Measurements from ENCODE around the gene CDH23. TPM values are rescaled to one million over a fixed set of nuclear protein-coding genes. Genes with fewer than 3 reads are reported as not detected.

The CDH23 gene
- total and polyA plus RNA-seq, 9 of the 15 experiments (the other 6 are each of a cell fraction or from before 2014, with no cell fraction given): 0.18 to 1.2 (median 0.47) TPM

GRCh38 chr10:71789871-71790270, 393.2 kb downstream of the CDH23 start (continued):
- TF ChIP-seq SETDB1 (IDR thresholded peaks at IDR 0.05; ENCODE audit: low read length): no peak
- TF ChIP-seq ARID1B (IDR thresholded peaks at IDR 0.05): no peak
- TF ChIP-seq HMGN3 (IDR thresholded peaks at IDR 0.05; ENCODE audit: borderline replicate concordance, extremely low read depth, insufficient read length, low read depth, low read length): no peak
- no peak for TF ChIP-seq NBN (IDR thresholded peaks at IDR 0.05; ENCODE audit: low read depth)
- TF ChIP-seq WHSC1 (IDR thresholded peaks at IDR 0.05; ENCODE audit: low read length): no peak

GRCh38 chr10:71790749-71791440, 394.2 kb downstream of the CDH23 start:
- Histone ChIP-seq H3K27me3 (ENCODE audit: control insufficient read depth in 2 of 2, insufficient read depth in 2 of 2, low read length in 2 of 2) (peaks cover 33 to 41% of the 10 kb centered on the region in 2 experiments), H3K36me3 (ENCODE audit: control insufficient read depth, insufficient read depth, low read length) (no peaks in the 10 kb centered on the region), H3K79me2 (ENCODE audit: control insufficient read depth, insufficient read depth, low read length) (no peaks in the 10 kb centered on the region), H3K4me1 (replicated peaks in 1 of 2; ENCODE audit: control insufficient read depth in 2 of 2, insufficient read depth in 2 of 2, low read length in 2 of 2) (peaks cover 0 to 12% of the 10 kb centered on the region in 2 experiments; a peak in 2 of 5 replicates), H3K9ac (ENCODE audit: insufficient read depth in 1 of 2, low read depth in 2 of 2, low read length in 2 of 2) (no peak overlapping the region), H3K9me3 (replicated peaks; ENCODE audit: control insufficient read depth, insufficient read depth, low read depth, low read length) (no peaks in the 10 kb centered on the region), H3K9me1 (ENCODE audit: control insufficient read depth, insufficient read depth, low read length) (no peaks in the 10 kb centered on the region), H3K4me2 (ENCODE audit: insufficient read depth, low read length) (no peak overlapping the region), H2AFZ (ENCODE audit: low read depth, low read length) (no peak overlapping the region), H4K20me1 (replicated peaks; ENCODE audit: control insufficient read depth, insufficient read depth, low read length) (no peaks in the 10 kb centered on the region; the same call in 1 of the 2 replicates), H3K4me3 (no peak overlapping the region), H3K27ac (ENCODE audit: extremely low read depth, low read depth, low read length) (no peak overlapping the region)
- BruUV-seq (replicated peaks): no TSS peak
- no peak for TF ChIP-seq ZBTB7A (IDR thresholded peaks at IDR 0.05; ENCODE audit: borderline replicate concordance, control insufficient read depth, low read depth, low read length)
- no peak for TF ChIP-seq CTBP1 (IDR thresholded peaks at IDR 0.05; ENCODE audit: borderline replicate concordance)
- no peak for TF ChIP-seq GTF2E2 (tag; IDR thresholded peaks at IDR 0.05)
- no peak for TF ChIP-seq PHF8 (IDR thresholded peaks at IDR 0.05; ENCODE audit: borderline replicate concordance, low read length)
- no peak for TF ChIP-seq ZNF639 (CRISPR knock-in tag; conservative IDR thresholded peaks at IDR 0.05 in 1 of 2, IDR thresholded peaks at IDR 0.05 in 1 of 2)
- no peak for TF ChIP-seq ZZZ3 (IDR thresholded peaks at IDR 0.05)
- no peak for TF ChIP-seq HINFP (tag; conservative IDR thresholded peaks at IDR 0.05; ENCODE audit: low read depth)
- no peak for TF ChIP-seq ZNF583 (CRISPR knock-in tag; IDR thresholded peaks at IDR 0.05)
- in situ Hi-C loops (cut with MboI) (no loop called here), intact Hi-C loops (cut with micrococcal nuclease) (no loop called here)
- ChIA-PET POLR2A (no interaction called here), CTCF (ENCODE audit: low intra/inter-chr PET ratio) (no interaction called here)
- WGBS (ENCODE audit: insufficient coverage, low coverage, missing lambda C conversion rate): under 1% methylated on average over 17 of the region's 17 CpGs
- DNase-seq (ENCODE audit: extremely low read depth in 1 of 4, low spot score in 3 of 4) (no peak), ATAC-seq (no peak), FAIRE-seq (no peak)
